PC-9 (cell line): ENCODE data around the gene GRB2. TPM values are rescaled to one million over a fixed set of nuclear protein-coding genes. Genes with fewer than 3 reads are reported as not detected.

Experiments
- BruUV-seq: library from RNA; stranded (reverse); fragments of 400-500 nt; replicated peaks from 2 replicates; lab custom pipeline; 2021; lab: Mats Ljungman, UMichigan
- CTCF ChIA-PET: fragments of 300-600 bp; sonication (Branson Sonifier 250); formaldehyde crosslinking; loops from one replicate; lab custom pipeline; 2022; ENCODE audit warnings: antibody characterized with exemption; lab: Charles Lee
- POLR2A ChIA-PET: fragments of 300-600 bp; sonication (Branson Sonifier 250); formaldehyde crosslinking; loops from one replicate; lab custom pipeline; 2022; ENCODE audit warnings: antibody characterized with exemption; ENCODE audit not compliant: unreplicated experiment; lab: Charles Lee
- DNase-seq, 2 experiments: peaks; one replicate each; pipeline versions ENCODE4 v3.0.0 to v3.0.0-alpha.2; 2015 to 2022; ENCODE audit warnings: mixed read lengths in 1 of 2
- H2AFZ ChIP-seq: fragments of 200-600 bp; sonication (generic); 2 replicates; pipeline ENCODE4 v1.8.1; 2017; ENCODE audit warnings: antibody characterized with exemption
- H3F3A ChIP-seq: fragments of 200-600 bp; sonication (generic); 2 replicates; pipeline ENCODE4 v1.8.1; 2017; ENCODE audit warnings: antibody characterized with exemption, mild to moderate bottlenecking, low read depth; ENCODE audit not compliant: insufficient read depth
- H3K27ac ChIP-seq: fragments of 200-600 bp; sonication (generic); 2 replicates; pipeline ENCODE4 v1.6.1; 2016; ENCODE audit warnings: mixed run types
- H3K27me3 ChIP-seq: fragments of 200-600 bp; sonication (generic); 2 replicates; pipeline ENCODE4 v1.6.1; 2016; ENCODE audit warnings: low read depth, mixed run types; ENCODE audit not compliant: insufficient read depth
- H3K36me3 ChIP-seq: fragments of 200-600 bp; sonication (generic); 2 replicates; pipeline ENCODE4 v1.6.1; 2016; ENCODE audit warnings: low read depth, mixed run types
- H3K4me1 ChIP-seq: fragments of 200-600 bp; sonication (generic); replicated peaks from 2 replicates; pipeline ENCODE4 v1.6.1; 2016; ENCODE audit warnings: mixed run types; ENCODE audit not compliant: insufficient read depth
- H3K4me2 ChIP-seq: fragments of 200-600 bp; sonication (generic); 2 replicates; pipeline ENCODE4 v1.6.1; 2017; ENCODE audit warnings: mixed run types
- H3K4me3 ChIP-seq: fragments of 200-600 bp; sonication (generic); 2 replicates; pipeline ENCODE4 v1.6.1; 2016; ENCODE audit warnings: mixed run types
- H3K79me2 ChIP-seq: fragments of 200-600 bp; sonication (generic); 2 replicates; pipeline ENCODE4 v1.6.1; 2017; ENCODE audit warnings: low read depth, mixed run types
- H3K9me2 ChIP-seq: fragments of 200-600 bp; sonication (generic); 2 replicates; pipeline ENCODE4 v1.8.1; 2017; ENCODE audit warnings: mild to moderate bottlenecking; ENCODE audit not compliant: insufficient read depth
- H3K9me3 ChIP-seq: fragments of 200-600 bp; sonication (generic); 2 replicates; pipeline ENCODE4 v1.8.1; 2016; ENCODE audit warnings: low read depth; ENCODE audit not compliant: insufficient read depth
- H4K20me1 ChIP-seq: fragments of 200-600 bp; sonication (generic); 2 replicates; pipeline ENCODE4 v1.8.1; 2017; ENCODE audit not compliant: insufficient read depth
- EZH2 ChIP-seq: fragments of 200-600 bp; sonication (generic); IDR thresholded peaks from 2 replicates; pipeline ENCODE4 v1.8.0; 2017; ENCODE audit warnings: antibody characterized with exemption, low read depth
- intact Hi-C: fragments of 100-400 bp; cut with micrococcal nuclease; formaldehyde crosslinking; loops from one replicate; pipeline ENCODE4 v1.10.0; 2022; ENCODE audit not compliant: unreplicated experiment
- total RNA-seq: library from RNA; stranded (reverse); gene quantifications from 2 replicates; pipeline ENCODE4 v1.2.3, GENCODE V29; 2021
- TF ChIP-seq, protein P1 (sequence below): fragments of 200-600 bp; sonication (generic); conservative IDR thresholded peaks from 2 replicates; pipeline ENCODE4 v1.6.1; 2017; ENCODE audit warnings: mixed run types, antibody characterized with exemption, mild to moderate bottlenecking, moderate library complexity

The GRB2 gene
- total RNA-seq, 1 experiment from 2014 or later, result 75.3 TPM

DNA sequence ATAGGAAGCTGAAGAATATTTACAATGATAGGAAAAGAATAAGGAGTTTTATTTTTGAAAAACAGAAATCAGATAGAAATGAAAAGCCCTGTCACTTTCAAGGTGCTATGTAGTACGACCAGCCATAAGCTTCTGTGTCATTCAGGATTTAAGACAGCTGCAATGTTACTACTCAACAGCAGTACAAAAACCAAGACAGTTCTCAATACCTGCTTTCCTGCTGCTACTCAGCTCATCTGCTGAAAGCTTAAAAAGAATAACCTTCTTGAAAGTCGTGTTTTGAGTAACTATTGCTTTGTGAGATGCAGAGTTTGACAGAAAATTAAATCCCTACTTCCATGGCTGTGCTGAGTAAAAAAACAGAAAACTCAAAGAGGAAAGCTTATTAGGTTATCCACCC is 8.7 kb downstream of the GRB2 start:
- no peaks in the 10 kb centered on the region for H3K27me3 ChIP-seq
- intact Hi-C loops, result no loop called here
- no peak for DNase-seq
- no peak overlapping the region for H3K4me2 ChIP-seq
- H3K79me2 ChIP-seq, result peaks cover 95% of the 10 kb centered on the region
- no TSS peak for BruUV-seq
- ChIA-PET CTCF (no interaction called here), POLR2A (interaction anchor here (0.7 kb wide), 1 partner anchor 83 kb away, joined by 3 read pairs; no protein-coding TSS in a partner anchor)
- peaks cover 28% of the 10 kb centered on the region for H3F3A ChIP-seq
- no peaks in the 10 kb centered on the region for H3K36me3 ChIP-seq
- TF ChIP-seq, protein P1, sequence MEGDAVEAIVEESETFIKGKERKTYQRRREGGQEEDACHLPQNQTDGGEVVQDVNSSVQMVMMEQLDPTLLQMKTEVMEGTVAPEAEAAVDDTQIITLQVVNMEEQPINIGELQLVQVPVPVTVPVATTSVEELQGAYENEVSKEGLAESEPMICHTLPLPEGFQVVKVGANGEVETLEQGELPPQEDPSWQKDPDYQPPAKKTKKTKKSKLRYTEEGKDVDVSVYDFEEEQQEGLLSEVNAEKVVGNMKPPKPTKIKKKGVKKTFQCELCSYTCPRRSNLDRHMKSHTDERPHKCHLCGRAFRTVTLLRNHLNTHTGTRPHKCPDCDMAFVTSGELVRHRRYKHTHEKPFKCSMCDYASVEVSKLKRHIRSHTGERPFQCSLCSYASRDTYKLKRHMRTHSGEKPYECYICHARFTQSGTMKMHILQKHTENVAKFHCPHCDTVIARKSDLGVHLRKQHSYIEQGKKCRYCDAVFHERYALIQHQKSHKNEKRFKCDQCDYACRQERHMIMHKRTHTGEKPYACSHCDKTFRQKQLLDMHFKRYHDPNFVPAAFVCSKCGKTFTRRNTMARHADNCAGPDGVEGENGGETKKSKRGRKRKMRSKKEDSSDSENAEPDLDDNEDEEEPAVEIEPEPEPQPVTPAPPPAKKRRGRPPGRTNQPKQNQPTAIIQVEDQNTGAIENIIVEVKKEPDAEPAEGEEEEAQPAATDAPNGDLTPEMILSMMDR, result no peak
- TF ChIP-seq EZH2, result no peak
- H3K9me2 ChIP-seq, result no peaks in the 10 kb centered on the region
- peaks cover 27% of the 10 kb centered on the region for H3K4me1 ChIP-seq
- no peak overlapping the region for H3K4me3 ChIP-seq
- peaks cover 12% of the 10 kb centered on the region for H4K20me1 ChIP-seq
- no peak overlapping the region for H2AFZ ChIP-seq
- H3K9me3 ChIP-seq, result no peaks in the 10 kb centered on the region
- 0 out of 2 replicates have a peak overlapping the region, but pooled peaks have one; percentile 10 for H3K27ac ChIP-seq

DNA sequence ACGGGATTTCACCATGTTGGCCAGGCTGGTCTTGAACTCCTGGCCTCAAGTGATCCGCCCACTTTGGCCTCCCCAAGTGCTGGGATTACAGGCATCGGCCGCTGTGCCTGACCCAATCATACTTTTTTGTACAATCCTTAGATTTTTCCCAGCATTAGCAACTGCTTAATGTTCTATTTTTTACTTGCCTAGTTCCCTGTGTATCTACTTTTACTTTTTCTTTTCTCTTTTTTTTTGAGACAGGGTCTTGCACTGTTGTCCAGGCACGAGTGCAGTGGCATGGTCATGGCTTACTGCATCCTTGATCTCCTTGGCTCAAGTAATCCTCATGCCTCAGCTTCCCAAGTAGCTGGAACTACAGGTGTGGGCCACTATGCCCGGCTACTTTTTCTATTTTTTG is 9.5 kb downstream of the GRB2 start:
- Histone ChIP-seq H3F3A (peaks cover 28% of the 10 kb centered on the region), H3K9me2 (no peaks in the 10 kb centered on the region), H3K27me3 (no peaks in the 10 kb centered on the region), H3K4me3 (no peak overlapping the region), H3K9me3 (no peaks in the 10 kb centered on the region), H2AFZ (no peak overlapping the region), H3K4me2 (peak overlapping the region; percentile 94; the same call in 1 of the 2 replicates), H4K20me1 (peaks cover 7% of the 10 kb centered on the region), H3K27ac (no peak overlapping the region), H3K36me3 (no peaks in the 10 kb centered on the region), H3K4me1 (peaks cover 27% of the 10 kb centered on the region), H3K79me2 (peaks cover 97% of the 10 kb centered on the region)
- ChIA-PET POLR2A (no interaction called here), CTCF (no interaction called here)
- TF ChIP-seq, protein P1, result no peak
- no peak for TF ChIP-seq EZH2
- DNase-seq, result no peak
- no TSS peak for BruUV-seq
- intact Hi-C loops, result no loop called here

- Histone ChIP-seq H3K9me2 (no peaks in the 10 kb centered on the region), H3K4me1 (peaks cover 27% of the 10 kb centered on the region), H3K27ac (peak overlapping the region; percentile 31), H3K79me2 (peaks cover 94% of the 10 kb centered on the region), H4K20me1 (peaks cover 15% of the 10 kb centered on the region), H2AFZ (peak overlapping the region; percentile 83), H3F3A (peaks cover 28% of the 10 kb centered on the region), H3K4me3 (peak overlapping the region; percentile 69), H3K27me3 (no peaks in the 10 kb centered on the region), H3K9me3 (no peaks in the 10 kb centered on the region), H3K4me2 (peak overlapping the region; percentile 94), H3K36me3 (no peaks in the 10 kb centered on the region)
- CTCF ChIA-PET, result interaction anchor here (0.5 to 0.9 kb wide), 6 partner anchors 11 to 353 kb away, joined by 3 to 18 read pairs (median 8); partner anchors contain the start of gene GRB2
- DNase-seq, result no peak
- TF ChIP-seq, protein P1, result no peak
- no peak for TF ChIP-seq EZH2
- intact Hi-C loops, result no loop called here
- BruUV-seq, result TSS peak; percentile 92
- POLR2A ChIA-PET, result interaction anchor here (0.7 kb wide), 1 partner anchor 35 kb away, joined by 3 read pairs; no protein-coding TSS in a partner anchor
Measured at GRCh38 chr17:75394332-75394918, 11.1 kb downstream of the GRB2 start.
